ENCODE data around the gene C12orf43. TPM values are rescaled to one million over a fixed set of nuclear protein-coding genes. Genes with fewer than 3 reads are reported as not detected.

C12orf43 gene
- total RNA-seq, 1 donor from 2014 or later = 12.3 TPM

DNA sequence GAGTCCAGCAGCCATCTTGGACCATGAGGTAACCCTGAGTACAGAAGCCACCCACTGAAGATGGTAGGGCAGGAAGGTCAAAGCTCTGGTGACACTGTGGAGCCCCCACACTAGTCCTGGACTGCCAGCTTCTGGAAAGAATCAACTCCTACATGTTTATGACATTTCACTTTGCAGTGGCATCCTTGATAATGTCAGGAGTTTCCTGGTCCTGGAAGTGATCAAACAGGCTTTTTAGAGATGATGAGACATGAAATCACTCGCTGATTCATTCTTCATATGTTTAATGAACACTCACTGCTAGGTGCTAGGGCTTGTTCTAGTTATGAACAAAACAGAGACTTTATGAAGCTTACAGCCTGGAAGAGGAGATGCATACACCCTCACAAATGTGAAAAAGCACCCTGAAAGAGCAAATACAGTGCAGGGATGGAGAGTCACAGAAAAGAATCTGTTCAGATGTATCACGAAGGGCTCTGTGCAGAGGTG lies 53.7 kb downstream of the C12orf43 start:
- no peaks in the 10 kb centered on the region for H3K36me3 ChIP-seq
- no peaks in the 10 kb centered on the region for H3K9me3 ChIP-seq
- intact Hi-C loops (cut with DNase I) = no loop called here
- no peak overlapping the region for H3K4me3 ChIP-seq
- H3K27me3 ChIP-seq (ENCODE audit: low read depth) = no peaks in the 10 kb centered on the region
- DNase-seq (no peak), ATAC-seq (no peak)
- no peak overlapping the region for H3K27ac ChIP-seq
- H3K4me1 ChIP-seq = no peaks in the 10 kb centered on the region
- TF ChIP-seq, protein P1, sequence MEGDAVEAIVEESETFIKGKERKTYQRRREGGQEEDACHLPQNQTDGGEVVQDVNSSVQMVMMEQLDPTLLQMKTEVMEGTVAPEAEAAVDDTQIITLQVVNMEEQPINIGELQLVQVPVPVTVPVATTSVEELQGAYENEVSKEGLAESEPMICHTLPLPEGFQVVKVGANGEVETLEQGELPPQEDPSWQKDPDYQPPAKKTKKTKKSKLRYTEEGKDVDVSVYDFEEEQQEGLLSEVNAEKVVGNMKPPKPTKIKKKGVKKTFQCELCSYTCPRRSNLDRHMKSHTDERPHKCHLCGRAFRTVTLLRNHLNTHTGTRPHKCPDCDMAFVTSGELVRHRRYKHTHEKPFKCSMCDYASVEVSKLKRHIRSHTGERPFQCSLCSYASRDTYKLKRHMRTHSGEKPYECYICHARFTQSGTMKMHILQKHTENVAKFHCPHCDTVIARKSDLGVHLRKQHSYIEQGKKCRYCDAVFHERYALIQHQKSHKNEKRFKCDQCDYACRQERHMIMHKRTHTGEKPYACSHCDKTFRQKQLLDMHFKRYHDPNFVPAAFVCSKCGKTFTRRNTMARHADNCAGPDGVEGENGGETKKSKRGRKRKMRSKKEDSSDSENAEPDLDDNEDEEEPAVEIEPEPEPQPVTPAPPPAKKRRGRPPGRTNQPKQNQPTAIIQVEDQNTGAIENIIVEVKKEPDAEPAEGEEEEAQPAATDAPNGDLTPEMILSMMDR (IDR thresholded peaks at IDR 0.05) = no peak

DNA sequence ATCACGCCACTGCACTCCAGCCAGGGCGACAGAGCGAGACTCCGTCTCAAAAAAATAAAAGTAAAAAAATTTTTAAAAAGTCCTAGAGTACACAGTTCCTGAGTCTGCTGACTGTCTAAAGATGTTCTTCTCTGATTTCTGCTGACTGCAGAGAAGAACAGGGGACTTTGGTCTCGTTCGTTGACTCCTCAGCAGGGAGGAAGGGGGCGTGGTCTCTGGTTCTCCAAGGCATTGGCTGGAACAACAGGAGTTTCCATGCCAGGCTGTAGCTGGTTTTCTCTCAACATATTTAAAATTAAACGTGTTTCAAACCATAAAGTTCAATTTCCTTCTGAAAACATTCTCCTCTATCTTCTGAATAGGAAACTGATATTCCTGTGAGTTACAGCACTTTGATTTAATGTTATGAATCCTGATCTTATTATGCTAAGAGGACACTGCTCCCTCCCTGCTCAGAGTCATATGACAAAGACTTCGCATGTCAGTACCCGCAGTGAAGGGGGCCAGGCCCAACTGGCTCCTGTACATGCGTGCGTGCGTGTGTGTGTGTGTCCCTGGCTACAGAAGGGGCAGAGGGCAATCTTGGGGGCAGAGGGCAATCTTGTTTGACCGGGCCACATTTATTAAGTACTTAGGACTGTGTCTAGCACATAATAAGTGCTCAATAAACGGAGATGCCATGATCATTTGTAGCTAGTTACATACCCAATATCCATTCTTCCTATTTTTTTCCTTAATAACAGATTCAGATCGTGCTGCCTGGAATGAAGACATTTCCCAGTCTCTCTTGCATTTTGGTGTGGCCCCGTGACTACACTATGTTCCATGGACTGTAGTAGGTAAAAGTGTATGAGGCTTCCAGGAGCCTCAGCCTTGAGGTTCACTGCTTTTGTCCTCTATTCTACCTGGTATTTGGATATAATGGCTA lies 54.4 kb downstream of the C12orf43 start:
- no peaks in the 10 kb centered on the region for H3K27me3 ChIP-seq (ENCODE audit: low read depth)
- H3K4me1 ChIP-seq = no peaks in the 10 kb centered on the region
- H3K27ac ChIP-seq = no peak overlapping the region
- H3K36me3 ChIP-seq = no peaks in the 10 kb centered on the region
- no peak for DNase-seq
- H3K4me3 ChIP-seq = no peak overlapping the region
- intact Hi-C loops (cut with DNase I) = no loop called here
- no peak for ATAC-seq
- TF ChIP-seq, protein P1 (IDR thresholded peaks at IDR 0.05) = no peak
- H3K9me3 ChIP-seq = no peaks in the 10 kb centered on the region

DNA sequence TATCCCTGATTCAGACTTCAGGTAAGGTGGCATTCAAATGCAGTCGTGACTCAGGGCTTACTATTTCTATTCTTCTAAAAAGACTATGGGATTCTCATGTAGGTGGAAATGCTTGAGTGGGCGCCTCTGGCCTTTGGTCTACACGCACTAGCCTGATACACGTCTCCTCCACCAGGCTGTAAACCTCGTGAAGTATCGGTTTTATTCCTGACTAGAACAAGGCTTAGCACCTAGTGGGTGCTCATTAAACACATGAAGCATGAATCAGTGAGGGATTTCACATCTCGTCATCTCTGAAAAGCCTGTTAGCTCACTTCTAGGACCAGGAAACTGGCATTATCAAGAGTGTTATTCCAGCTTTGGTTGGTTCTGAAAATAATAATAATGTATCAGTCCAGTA lies 55.6 kb downstream of the C12orf43 start:
- Histone ChIP-seq H3K27me3 (ENCODE audit: low read depth) (no peaks in the 10 kb centered on the region), H3K27ac (no peak overlapping the region), H3K9me3 (no peaks in the 10 kb centered on the region), H3K4me1 (no peaks in the 10 kb centered on the region), H3K4me3 (no peak overlapping the region), H3K36me3 (no peaks in the 10 kb centered on the region)
- intact Hi-C loops (cut with DNase I) = no loop called here
- TF ChIP-seq, protein P1 (IDR thresholded peaks at IDR 0.05) = no peak
- no peak for DNase-seq
- ATAC-seq = no peak

DNA sequence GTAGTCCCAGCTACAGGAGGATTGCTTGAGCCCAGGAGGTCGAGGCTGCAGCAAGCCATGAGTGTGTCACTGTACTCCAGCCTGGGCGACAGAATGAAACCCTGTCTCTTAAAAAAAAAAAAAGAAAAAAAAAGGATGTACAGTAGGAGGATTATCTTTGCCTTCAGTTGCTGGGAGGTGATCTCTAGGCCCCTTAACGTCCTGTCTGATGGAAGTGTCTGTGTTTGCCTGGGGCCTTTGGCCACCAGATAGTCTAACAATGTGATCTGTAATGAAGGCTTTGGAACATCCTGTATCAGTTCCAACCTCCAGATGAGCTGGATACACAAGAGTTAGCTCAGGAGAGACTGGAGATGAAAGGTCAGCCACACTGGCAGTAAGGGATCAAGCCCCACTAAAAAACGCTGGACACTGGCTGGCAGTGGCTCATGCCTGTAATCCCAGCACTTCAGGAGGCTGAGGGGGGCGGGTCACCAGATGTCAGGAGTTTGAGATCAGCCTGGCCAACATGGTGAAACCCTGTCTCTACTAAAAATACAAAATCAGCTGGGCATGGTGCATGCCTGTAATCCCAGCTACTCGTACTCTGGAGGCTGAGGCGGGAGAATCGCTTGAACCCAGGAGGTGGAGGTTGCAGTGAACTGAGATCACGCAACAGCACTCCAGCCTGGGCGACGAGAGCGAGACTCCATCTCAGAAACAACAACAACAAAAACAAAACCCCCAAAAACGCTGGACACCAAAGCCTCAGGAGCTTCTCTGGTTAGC lies 57.0 kb downstream of the C12orf43 start:
- intact Hi-C loops (cut with DNase I) = no loop called here
- H3K36me3 ChIP-seq = no peaks in the 10 kb centered on the region
- TF ChIP-seq, protein P1 (IDR thresholded peaks at IDR 0.05) = no peak
- H3K9me3 ChIP-seq = no peaks in the 10 kb centered on the region
- no peaks in the 10 kb centered on the region for H3K4me1 ChIP-seq
- no peak overlapping the region for H3K4me3 ChIP-seq
- H3K27me3 ChIP-seq (ENCODE audit: low read depth) = no peaks in the 10 kb centered on the region
- no peak overlapping the region for H3K27ac ChIP-seq
- no peak for DNase-seq
- ATAC-seq = no peak

DNA sequence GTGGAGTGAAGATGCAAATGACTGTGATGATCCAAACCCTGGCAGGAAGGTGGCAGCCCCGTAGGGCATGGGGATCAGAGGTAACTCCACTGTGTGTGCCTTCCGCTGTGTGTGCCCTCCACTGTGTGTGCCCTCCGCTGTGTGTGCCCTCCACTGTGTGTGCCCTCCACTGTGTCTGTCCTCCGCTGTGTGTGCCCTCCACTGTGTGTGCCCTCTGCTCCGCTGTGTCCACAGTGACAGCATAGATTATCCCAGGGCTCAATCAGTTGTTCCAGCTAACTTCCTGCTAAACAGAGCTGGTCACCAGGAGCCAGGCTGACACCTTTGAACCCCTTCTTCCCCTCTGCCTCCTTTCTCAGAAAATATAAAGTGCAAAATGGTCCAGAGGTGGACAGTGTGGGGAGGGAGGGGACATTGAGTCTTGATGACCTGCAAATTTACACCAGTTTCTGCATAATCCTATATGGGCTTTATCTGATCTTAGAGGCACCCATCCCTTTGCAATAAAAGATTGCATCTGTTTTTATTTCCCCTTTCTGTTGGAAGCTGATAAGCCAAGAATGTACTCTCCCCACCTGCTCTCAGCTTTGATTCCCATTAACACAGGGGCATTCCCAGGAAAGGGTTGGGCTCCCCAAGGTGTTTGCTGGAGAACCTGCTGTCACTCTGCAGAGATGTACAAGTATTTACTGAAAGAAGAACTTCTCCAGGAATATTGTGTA lies 59.5 kb downstream of the C12orf43 start:
- H3K27ac ChIP-seq = no peak overlapping the region
- H3K4me3 ChIP-seq = no peak overlapping the region
- TF ChIP-seq, protein P1 (IDR thresholded peaks at IDR 0.05) = no peak
- H3K4me1 ChIP-seq = no peaks in the 10 kb centered on the region
- ATAC-seq = no peak
- intact Hi-C loops (cut with DNase I) = no loop called here
- H3K27me3 ChIP-seq (ENCODE audit: low read depth) = no peaks in the 10 kb centered on the region
- H3K9me3 ChIP-seq = no peaks in the 10 kb centered on the region
- H3K36me3 ChIP-seq = no peaks in the 10 kb centered on the region
- DNase-seq = no peak

Measured in lower lobe of right lung (tissue), 2 donors.